ENCODE data around the gene ACKR2.

GRCh38 chr3:42814914-42815507 lies 5.8 kb downstream of the ACKR2 start:
- TF ChIP-seq EZH2phosphoT487 (IDR thresholded peaks at IDR 0.05; ENCODE audit: unreplicated experiment): no peak
- no peak for TF ChIP-seq CTCF (conservative IDR thresholded peaks at IDR 0.05; ENCODE audit: low read depth in 2 of 2)
- no peak for TF ChIP-seq POLR2AphosphoS5 (IDR thresholded peaks at IDR 0.05; ENCODE audit: low read depth)
- TF ChIP-seq, protein P1, sequence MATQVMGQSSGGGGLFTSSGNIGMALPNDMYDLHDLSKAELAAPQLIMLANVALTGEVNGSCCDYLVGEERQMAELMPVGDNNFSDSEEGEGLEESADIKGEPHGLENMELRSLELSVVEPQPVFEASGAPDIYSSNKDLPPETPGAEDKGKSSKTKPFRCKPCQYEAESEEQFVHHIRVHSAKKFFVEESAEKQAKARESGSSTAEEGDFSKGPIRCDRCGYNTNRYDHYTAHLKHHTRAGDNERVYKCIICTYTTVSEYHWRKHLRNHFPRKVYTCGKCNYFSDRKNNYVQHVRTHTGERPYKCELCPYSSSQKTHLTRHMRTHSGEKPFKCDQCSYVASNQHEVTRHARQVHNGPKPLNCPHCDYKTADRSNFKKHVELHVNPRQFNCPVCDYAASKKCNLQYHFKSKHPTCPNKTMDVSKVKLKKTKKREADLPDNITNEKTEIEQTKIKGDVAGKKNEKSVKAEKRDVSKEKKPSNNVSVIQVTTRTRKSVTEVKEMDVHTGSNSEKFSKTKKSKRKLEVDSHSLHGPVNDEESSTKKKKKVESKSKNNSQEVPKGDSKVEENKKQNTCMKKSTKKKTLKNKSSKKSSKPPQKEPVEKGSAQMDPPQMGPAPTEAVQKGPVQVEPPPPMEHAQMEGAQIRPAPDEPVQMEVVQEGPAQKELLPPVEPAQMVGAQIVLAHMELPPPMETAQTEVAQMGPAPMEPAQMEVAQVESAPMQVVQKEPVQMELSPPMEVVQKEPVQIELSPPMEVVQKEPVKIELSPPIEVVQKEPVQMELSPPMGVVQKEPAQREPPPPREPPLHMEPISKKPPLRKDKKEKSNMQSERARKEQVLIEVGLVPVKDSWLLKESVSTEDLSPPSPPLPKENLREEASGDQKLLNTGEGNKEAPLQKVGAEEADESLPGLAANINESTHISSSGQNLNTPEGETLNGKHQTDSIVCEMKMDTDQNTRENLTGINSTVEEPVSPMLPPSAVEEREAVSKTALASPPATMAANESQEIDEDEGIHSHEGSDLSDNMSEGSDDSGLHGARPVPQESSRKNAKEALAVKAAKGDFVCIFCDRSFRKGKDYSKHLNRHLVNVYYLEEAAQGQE (IDR thresholded peaks at IDR 0.05; ENCODE audit: unreplicated experiment): no peak

Data from GM23338 (cell line).